AG09319 (cell line): ENCODE data around the gene RELL1.

Experiments
- DNase-seq: peaks from one replicate; pipeline ENCODE4 v3.0.0-alpha.2; 2010; ENCODE audit warnings: low read depth; ENCODE audit errors: extremely low read depth
- TF ChIP-seq, protein P1 (sequence below): IDR thresholded peaks from 2 replicates; pipeline ENCODE4 v1.5.1; 2011; ENCODE audit warnings: low read depth, mild to moderate bottlenecking, inconsistent platforms, low read length, moderate library complexity

Gene RELL1

DNA sequence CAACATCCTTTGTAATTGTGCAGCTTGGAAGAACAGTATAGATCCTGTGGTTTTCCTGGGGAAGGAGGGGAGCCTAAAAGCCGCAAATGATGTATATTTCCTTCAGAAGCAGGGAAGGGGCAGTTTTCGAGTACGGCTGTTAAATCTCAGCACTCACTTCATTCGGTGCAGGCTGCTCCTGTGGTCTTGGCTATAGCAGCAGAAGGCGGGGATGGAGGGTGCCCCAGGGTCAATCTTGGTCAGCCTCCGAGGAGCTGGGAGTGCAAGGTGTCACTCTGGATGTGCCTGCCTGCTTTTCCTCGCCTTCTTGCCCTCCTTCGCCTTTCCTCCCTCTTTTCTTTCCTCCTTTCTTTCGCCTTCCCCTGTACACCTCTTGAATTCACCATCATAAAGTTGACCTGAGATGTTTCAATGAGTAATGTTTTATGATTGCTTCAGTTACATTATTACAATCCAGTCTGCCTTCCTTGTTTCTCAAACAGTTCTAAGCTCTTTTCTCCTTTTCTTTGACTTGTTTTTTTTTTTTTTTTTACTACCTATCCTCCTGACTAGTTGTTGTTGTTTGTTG, 101.6 kb downstream of the RELL1 start:
- DNase-seq = no peak
- TF ChIP-seq, protein P1, sequence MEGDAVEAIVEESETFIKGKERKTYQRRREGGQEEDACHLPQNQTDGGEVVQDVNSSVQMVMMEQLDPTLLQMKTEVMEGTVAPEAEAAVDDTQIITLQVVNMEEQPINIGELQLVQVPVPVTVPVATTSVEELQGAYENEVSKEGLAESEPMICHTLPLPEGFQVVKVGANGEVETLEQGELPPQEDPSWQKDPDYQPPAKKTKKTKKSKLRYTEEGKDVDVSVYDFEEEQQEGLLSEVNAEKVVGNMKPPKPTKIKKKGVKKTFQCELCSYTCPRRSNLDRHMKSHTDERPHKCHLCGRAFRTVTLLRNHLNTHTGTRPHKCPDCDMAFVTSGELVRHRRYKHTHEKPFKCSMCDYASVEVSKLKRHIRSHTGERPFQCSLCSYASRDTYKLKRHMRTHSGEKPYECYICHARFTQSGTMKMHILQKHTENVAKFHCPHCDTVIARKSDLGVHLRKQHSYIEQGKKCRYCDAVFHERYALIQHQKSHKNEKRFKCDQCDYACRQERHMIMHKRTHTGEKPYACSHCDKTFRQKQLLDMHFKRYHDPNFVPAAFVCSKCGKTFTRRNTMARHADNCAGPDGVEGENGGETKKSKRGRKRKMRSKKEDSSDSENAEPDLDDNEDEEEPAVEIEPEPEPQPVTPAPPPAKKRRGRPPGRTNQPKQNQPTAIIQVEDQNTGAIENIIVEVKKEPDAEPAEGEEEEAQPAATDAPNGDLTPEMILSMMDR = no peak

DNA sequence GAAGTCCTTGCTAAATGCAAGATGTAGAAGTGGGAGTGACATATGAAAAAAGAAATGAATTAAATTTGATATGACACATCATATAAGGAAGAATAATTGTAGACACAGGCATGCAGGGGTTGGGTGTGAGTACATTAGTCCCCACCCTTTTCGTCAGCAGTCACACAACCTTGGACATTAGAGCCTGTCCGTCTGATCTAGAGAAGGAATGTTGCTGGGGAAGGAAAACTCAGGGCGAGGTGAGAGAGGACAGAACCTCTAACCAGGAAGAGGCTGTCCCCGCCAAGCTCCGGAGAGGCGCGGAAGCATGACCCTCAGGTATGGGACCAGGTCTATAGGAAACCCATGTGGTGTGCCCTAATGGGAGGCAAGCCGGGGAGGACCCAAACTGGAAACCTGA, 102.1 kb downstream of the RELL1 start:
- TF ChIP-seq, protein P1 = no peak
- DNase-seq = no peak

DNA sequence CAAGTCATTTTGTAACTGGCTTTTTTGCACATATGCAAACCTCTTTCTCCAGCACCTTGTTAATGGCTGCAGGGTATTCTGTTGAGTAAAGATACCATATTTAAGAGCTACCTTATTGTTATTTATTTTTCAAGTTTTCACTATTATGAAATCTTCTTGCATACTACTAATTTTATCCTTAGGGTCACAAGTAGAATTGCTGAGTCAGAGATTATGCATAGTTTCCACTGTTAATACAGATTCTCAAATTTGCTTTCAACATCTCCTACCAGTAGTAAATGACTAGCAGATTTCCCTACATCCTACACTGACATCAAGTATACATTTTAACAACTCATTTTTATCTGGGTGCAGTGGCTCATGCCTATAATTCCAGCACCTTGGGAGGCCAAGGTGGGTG, 112.6 kb downstream of the RELL1 start:
- TF ChIP-seq, protein P1 = no peak
- DNase-seq = no peak

DNA sequence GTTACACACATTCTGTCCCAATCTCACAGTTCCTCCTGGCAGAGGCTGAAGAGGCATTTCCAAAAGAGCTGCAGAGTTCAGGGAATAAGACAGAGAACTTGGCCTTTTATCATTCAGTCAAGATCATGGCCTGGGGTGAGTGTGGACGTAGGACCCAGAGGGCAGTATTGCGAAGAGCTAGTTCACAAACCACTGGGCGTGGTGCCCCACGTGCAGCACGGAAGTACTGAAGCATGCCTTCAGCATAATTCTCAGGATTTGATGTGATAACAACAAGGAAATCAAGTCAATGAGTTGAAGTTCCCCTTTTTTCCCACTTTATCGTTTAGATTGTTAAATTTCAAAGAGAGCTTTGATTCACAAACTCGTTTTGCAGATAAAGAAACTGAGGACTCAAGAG, 117.7 kb downstream of the RELL1 start:
- TF ChIP-seq, protein P1 = no peak
- DNase-seq = no peak

DNA sequence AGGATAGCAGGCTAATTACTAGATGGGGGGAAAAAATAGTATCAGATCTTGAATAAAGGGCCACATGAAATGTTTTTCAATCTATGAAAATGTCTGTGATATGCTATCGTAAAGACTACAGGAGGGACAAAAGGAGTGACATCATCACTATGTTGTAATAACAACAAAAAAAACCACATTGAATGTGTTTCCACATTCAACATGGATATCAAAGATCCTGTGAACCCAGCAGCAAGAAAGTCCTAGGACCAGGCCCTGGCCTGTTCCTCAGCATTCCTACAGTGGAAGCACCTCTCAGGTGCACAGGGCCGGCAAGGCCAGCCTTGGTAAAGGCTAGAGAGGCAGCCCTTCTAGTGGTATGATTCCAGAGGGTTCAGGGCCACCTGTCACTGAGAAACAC, 118.3 kb downstream of the RELL1 start:
- TF ChIP-seq, protein P1 = no peak
- no peak for DNase-seq

DNA sequence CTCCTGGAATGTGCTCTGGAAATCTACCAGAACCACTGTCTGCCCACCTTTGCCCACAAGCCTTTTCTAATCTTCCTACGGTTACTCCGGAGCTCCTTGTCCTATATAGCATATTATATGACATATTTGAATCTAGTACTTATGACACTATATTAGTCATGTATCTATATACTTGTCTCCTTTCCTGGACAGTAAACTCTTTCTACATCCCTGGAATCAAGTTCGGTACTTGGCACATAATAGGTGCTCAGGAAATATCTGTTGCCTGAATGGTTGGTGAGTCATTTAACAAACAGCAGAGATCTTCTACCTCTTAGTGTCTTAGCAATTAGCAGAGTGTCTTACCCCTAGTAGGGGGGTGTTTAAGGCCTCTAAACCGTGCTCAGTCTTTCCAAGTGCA, 123.6 kb downstream of the RELL1 start:
- TF ChIP-seq, protein P1 = no peak
- DNase-seq = no peak

DNA sequence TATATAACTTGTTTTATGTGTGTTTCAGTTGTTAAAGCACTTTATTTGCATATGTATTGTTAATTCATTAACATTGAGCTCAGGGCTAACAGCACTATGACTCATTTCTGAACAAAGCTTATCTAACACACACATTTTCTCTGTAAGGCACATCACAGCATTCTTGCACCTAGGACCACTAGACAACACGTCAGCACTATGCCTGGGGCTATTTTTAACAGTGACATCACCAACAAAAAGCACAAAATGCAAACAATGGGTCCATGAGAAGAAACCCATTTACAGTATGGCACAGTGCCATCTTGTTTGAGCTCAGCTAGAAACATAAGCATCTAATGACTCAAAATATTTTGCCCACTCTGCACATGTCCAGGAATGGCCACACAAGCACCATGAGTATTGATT, 124.4 kb downstream of the RELL1 start:
- TF ChIP-seq, protein P1 = no peak
- DNase-seq = no peak
